ENCODE measurements around the gene FBRS. TPM values are rescaled to one million over a fixed set of nuclear protein-coding genes. Genes with fewer than 3 reads are reported as not detected.

Gene FBRS
- total and polyA plus RNA-seq, 8 donors: 52.1 to 80.8 (median 62.7) TPM

DNA sequence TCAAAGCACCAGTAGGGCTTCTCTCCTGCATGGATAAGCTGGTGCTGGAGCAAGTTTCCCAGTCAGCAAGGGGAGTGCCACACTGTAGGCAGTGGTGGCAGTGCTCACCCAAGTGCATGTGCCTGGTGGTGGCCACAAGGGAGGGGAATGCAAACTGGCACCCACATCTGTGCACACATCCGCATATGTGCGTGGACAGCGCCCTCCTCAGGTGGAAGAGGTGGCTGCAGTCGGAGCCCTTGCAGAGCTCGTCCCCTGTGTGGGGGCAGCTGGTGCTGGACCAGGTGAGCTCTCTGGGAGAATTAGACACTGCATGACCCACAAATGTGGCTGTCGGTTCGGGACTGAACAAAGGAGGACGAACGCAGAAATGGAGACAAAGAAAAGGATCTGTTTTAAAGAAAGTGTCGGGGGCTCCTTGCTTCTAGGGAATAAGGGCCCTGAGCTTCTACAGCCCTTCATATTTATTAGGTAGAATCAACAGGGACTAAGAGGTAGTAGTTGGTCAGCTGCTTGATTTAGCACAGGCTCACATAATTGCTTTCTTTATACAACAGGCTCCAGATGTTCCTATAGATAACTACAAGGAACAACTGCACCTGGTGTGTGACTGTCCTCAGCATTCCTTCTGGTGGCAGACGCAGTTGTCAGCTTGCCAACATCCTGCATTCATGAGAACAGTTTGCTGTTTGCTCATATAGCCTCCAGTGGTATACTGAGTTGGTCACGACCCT is 42.7 kb upstream of the FBRS start:
- TF ChIP-seq, protein P1, sequence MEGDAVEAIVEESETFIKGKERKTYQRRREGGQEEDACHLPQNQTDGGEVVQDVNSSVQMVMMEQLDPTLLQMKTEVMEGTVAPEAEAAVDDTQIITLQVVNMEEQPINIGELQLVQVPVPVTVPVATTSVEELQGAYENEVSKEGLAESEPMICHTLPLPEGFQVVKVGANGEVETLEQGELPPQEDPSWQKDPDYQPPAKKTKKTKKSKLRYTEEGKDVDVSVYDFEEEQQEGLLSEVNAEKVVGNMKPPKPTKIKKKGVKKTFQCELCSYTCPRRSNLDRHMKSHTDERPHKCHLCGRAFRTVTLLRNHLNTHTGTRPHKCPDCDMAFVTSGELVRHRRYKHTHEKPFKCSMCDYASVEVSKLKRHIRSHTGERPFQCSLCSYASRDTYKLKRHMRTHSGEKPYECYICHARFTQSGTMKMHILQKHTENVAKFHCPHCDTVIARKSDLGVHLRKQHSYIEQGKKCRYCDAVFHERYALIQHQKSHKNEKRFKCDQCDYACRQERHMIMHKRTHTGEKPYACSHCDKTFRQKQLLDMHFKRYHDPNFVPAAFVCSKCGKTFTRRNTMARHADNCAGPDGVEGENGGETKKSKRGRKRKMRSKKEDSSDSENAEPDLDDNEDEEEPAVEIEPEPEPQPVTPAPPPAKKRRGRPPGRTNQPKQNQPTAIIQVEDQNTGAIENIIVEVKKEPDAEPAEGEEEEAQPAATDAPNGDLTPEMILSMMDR (IDR thresholded peaks at IDR 0.05): peak; percentile 38 to 57
- Histone ChIP-seq H3K9me3 (no peaks in the 10 kb centered on the region), H3K27me3 (no peaks in the 10 kb centered on the region), H3K4me3 (no peak overlapping the region), H3K36me3 (no peaks in the 10 kb centered on the region), H3K4me1 (peaks cover 0 to 3% of the 10 kb centered on the region in 2 donors), H3K27ac (no peak overlapping the region)
- DNase-seq (peak; percentile 7 to 81 (median 50)), ATAC-seq (peak; percentile 89)
- intact Hi-C loops (cut with DNase I): no loop called here

DNA sequence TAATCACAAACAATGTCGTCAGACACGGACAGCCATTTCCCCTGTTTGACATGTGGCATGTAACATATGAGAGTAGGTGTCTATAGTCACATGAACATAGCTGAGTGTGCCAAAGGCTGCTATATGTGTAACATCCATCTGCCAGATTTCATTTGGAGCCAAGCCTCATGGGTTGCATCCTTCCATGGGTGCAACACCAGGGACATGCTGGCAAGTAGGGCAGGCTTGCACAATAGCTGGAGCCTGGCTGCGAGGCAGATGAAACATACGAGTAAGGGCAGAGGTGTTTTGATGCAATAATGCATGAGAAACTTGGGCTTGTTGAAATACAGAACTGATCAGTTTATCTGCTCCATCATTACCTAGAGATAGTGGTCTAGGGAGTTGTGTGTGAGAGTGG is 39.0 kb upstream of the FBRS start:
- TF ChIP-seq, protein P1 (IDR thresholded peaks at IDR 0.05): no peak
- Histone ChIP-seq H3K27me3 (no peaks in the 10 kb centered on the region), H3K4me3 (no peak overlapping the region), H3K27ac (no peak overlapping the region), H3K9me3 (no peaks in the 10 kb centered on the region), H3K4me1 (no peaks in the 10 kb centered on the region), H3K36me3 (no peaks in the 10 kb centered on the region)
- intact Hi-C loops (cut with DNase I): no loop called here
- DNase-seq (no peak), ATAC-seq (no peak)

DNA sequence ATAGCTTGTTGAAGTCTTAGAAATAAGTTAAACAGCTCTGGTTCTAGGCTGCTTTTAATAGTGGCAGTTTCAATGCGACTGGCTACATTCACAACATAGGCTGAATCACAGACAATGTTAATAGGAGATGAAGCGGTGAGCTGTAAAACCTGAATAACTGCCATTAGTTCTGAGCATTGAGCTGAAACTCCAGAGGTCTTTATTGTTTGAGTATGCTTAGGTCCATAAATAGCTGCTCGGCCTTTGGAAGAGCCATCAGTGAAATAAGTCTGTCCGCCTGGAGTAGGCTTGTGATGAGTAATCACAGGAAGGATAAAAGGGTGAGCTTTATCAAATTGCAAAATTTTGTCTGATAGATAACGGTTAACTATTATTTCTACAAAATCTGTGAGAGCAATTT is 38.6 kb upstream of the FBRS start:
- Histone ChIP-seq H3K27ac (no peak overlapping the region), H3K4me3 (no peak overlapping the region), H3K9me3 (no peaks in the 10 kb centered on the region), H3K4me1 (no peaks in the 10 kb centered on the region), H3K27me3 (no peaks in the 10 kb centered on the region), H3K36me3 (no peaks in the 10 kb centered on the region)
- ATAC-seq (no peak), DNase-seq (no peak)
- intact Hi-C loops (cut with DNase I): no loop called here
- TF ChIP-seq, protein P1 (IDR thresholded peaks at IDR 0.05): no peak

DNA sequence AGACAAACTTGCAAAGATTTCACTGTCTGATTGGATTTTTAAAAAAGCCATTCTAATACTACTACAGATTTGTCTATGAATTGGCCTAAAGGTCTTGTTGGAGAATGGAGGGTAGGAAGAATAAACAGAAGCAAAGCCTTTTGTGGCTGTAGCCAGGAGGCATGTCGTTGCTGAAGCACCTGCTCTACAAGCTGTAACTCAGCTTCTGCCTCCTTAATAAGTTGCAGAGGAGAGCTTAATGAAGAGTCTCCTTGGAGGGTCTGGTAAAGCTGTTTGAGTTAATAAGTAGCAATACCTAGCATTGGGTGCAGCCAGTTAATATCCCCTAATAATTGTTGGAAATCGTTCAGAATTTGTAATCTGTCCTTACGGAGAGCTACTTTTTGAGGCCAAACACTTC is 38.1 kb upstream of the FBRS start:
- ATAC-seq (peak; percentile 24), DNase-seq (no peak)
- Histone ChIP-seq H3K9me3 (no peaks in the 10 kb centered on the region), H3K27ac (no peak overlapping the region), H3K36me3 (no peaks in the 10 kb centered on the region), H3K4me1 (no peaks in the 10 kb centered on the region), H3K4me3 (no peak overlapping the region), H3K27me3 (no peaks in the 10 kb centered on the region)
- intact Hi-C loops (cut with DNase I): no loop called here
- TF ChIP-seq, protein P1 (IDR thresholded peaks at IDR 0.05): no peak

DNA sequence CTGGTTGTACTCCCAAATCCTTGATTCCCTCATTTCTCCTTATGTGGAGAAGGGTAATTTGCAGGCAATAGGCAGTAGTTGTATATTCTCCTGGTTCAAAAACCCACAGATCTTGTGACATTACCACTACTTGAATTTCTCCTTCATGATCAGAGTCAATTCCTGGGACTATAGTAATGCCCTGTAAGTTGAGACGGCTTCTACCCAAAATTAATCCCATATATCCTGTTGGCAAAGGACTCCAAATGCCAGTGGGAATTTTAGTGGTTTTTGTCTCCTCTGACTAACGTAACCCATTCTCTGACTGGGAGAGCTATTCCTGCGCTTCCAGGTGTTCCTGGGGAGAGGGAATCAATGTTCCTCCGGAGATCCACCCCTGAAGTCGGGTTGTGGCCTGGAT is 36.5 kb upstream of the FBRS start:
- DNase-seq: no peak
- no peaks in the 10 kb centered on the region for H3K27me3 ChIP-seq
- H3K4me1 ChIP-seq: no peaks in the 10 kb centered on the region
- intact Hi-C loops (cut with DNase I): no loop called here
- no peak overlapping the region for H3K27ac ChIP-seq
- no peak overlapping the region for H3K4me3 ChIP-seq
- no peak for ATAC-seq
- no peaks in the 10 kb centered on the region for H3K36me3 ChIP-seq
- TF ChIP-seq, protein P1 (IDR thresholded peaks at IDR 0.05): no peak
- H3K9me3 ChIP-seq: no peaks in the 10 kb centered on the region

All from left lung (tissue), 10 donors.